ENCODE results near the gene PRSS48. TPM values are rescaled to one million over a fixed set of nuclear protein-coding genes. Genes with fewer than 3 reads are reported as not detected.

The PRSS48 gene
- total RNA-seq, 1 experiment from 2014 or later: not detected

GRCh38 chr4:151227731-151228130 lies 49.2 kb upstream of the PRSS48 start:
- no peak overlapping the region for H3K9ac ChIP-seq (ENCODE audit: extremely low read depth, insufficient read length, low read length)
- no peak overlapping the region for H2BK15ac ChIP-seq (ENCODE audit: low read depth, low read length)
- no peak overlapping the region for H2BK120ac ChIP-seq (ENCODE audit: low read depth, low read length, poor library complexity, severe bottlenecking)
- H3K56ac ChIP-seq (ENCODE audit: insufficient read length, low read depth, low read length): no peak overlapping the region
- H3K27me3 ChIP-seq (ENCODE audit: insufficient read depth, low read length): no peaks in the 10 kb centered on the region
- no peaks in the 10 kb centered on the region; a peak in 1 of 5 replicates for H3K9me3 Mint-ChIP-seq
- H3K14ac ChIP-seq (ENCODE audit: insufficient read depth, low read length): no peak overlapping the region
- no peak overlapping the region for H3K4me3 Mint-ChIP-seq
- H2AK5ac ChIP-seq (ENCODE audit: insufficient read length, low read length): no peak overlapping the region
- no peak overlapping the region for H2BK20ac ChIP-seq (ENCODE audit: low read depth, low read length, poor library complexity, severe bottlenecking)
- H4K91ac ChIP-seq (ENCODE audit: insufficient read length, low read depth, low read length): no peak overlapping the region
- H3K27ac Mint-ChIP-seq: no peak overlapping the region
- H3K4me2 ChIP-seq (ENCODE audit: insufficient read depth, insufficient read length, low read length): no peak overlapping the region
- H4K5ac ChIP-seq (ENCODE audit: insufficient read length, low read depth, low read length): no peak overlapping the region
- no peaks in the 10 kb centered on the region for H3K79me1 ChIP-seq (ENCODE audit: insufficient read depth, low read depth, low read length, poor library complexity, severe bottlenecking)
- no peak overlapping the region for H3K4ac ChIP-seq (ENCODE audit: low read depth, low read length)
- H2AFZ ChIP-seq (ENCODE audit: low read length): no peak overlapping the region
- no peaks in the 10 kb centered on the region for H3K79me2 ChIP-seq (ENCODE audit: insufficient read depth, low read length)
- no peak overlapping the region for H4K8ac ChIP-seq (replicated peaks; ENCODE audit: insufficient read length, low read depth, low read length)
- no peaks in the 10 kb centered on the region for H3K27me3 Mint-ChIP-seq (ENCODE audit: low read depth)
- WGBS (ENCODE audit: extremely low coverage, insufficient read length, low lambda C conversion rate): no CpG with 5 or more reads among the region's 3 CpGs
- H3K23ac ChIP-seq (ENCODE audit: insufficient read length, low read depth, low read length): no peak overlapping the region
- no peaks in the 10 kb centered on the region for H3K4me1 ChIP-seq (ENCODE audit: insufficient read depth, low read length)
- DNase-seq: no peak
- TF ChIP-seq, protein P1, sequence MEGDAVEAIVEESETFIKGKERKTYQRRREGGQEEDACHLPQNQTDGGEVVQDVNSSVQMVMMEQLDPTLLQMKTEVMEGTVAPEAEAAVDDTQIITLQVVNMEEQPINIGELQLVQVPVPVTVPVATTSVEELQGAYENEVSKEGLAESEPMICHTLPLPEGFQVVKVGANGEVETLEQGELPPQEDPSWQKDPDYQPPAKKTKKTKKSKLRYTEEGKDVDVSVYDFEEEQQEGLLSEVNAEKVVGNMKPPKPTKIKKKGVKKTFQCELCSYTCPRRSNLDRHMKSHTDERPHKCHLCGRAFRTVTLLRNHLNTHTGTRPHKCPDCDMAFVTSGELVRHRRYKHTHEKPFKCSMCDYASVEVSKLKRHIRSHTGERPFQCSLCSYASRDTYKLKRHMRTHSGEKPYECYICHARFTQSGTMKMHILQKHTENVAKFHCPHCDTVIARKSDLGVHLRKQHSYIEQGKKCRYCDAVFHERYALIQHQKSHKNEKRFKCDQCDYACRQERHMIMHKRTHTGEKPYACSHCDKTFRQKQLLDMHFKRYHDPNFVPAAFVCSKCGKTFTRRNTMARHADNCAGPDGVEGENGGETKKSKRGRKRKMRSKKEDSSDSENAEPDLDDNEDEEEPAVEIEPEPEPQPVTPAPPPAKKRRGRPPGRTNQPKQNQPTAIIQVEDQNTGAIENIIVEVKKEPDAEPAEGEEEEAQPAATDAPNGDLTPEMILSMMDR (conservative IDR thresholded peaks at IDR 0.05): no peak
- no peak overlapping the region for H3T11ph ChIP-seq (ENCODE audit: low read length)
- peaks cover 4 to 13% (median 7%) of the 10 kb centered on the region in 3 experiments; a peak in 6 of 7 replicates for H3K36me3 Mint-ChIP-seq (ENCODE audit: insufficient read depth in 1 of 3, low read depth in 3 of 3)
- H3K9me3 ChIP-seq (ENCODE audit: control insufficient read depth, low read depth, low read length): no peaks in the 10 kb centered on the region
- H3K23me2 ChIP-seq (ENCODE audit: insufficient read length, low read depth, low read length, poor library complexity, severe bottlenecking): no peaks in the 10 kb centered on the region
- H4K20me1 ChIP-seq (ENCODE audit: control insufficient read depth, insufficient read depth, insufficient read length): no peaks in the 10 kb centered on the region
- peaks cover 8% of the 10 kb centered on the region in 2 experiments for H3K4me1 Mint-ChIP-seq
- no peak overlapping the region for H2BK5ac ChIP-seq (ENCODE audit: insufficient read length, low read length)
- H2BK12ac ChIP-seq (ENCODE audit: insufficient read length, low read depth, low read length): no peak overlapping the region
- no peak overlapping the region for H3K27ac ChIP-seq (ENCODE audit: insufficient read length, low read depth, low read length)
- H3K18ac ChIP-seq (ENCODE audit: insufficient read length, low read depth, low read length): no peak overlapping the region

All from H9 (cell line).